Thyroid gland (tissue), 4 donors: ENCODE data around the gene GCNT2.

ENCODE experiments used
- POLR2A ChIP-seq, 2 donors: fragments of 450-650 bp; IDR thresholded peaks; one replicate each; pipeline ENCODE4 v1.6.1; 2017; ENCODE audit warnings: antibody characterized with exemption in 2 of 2, mild to moderate bottlenecking in 2 of 2, moderate library complexity in 1 of 2
- TF ChIP-seq, protein P1 (sequence below), 6 experiments: fragments of 200-600 bp in 3 of 6; fragments of 450-650 bp in 3 of 6; sonication (generic) in 3 of 6; IDR thresholded peaks; one replicate each; pipeline ENCODE4 v1.5.1; 2016 to 2019; ENCODE audit warnings: antibody characterized with exemption in 6 of 6, mild to moderate bottlenecking in 2 of 6, inconsistent platforms in 1 of 6, moderate library complexity in 1 of 6

GRCh38 chr6:10609038-10609437, 87.9 kb downstream of the GCNT2 start:
- TF ChIP-seq, protein P1, sequence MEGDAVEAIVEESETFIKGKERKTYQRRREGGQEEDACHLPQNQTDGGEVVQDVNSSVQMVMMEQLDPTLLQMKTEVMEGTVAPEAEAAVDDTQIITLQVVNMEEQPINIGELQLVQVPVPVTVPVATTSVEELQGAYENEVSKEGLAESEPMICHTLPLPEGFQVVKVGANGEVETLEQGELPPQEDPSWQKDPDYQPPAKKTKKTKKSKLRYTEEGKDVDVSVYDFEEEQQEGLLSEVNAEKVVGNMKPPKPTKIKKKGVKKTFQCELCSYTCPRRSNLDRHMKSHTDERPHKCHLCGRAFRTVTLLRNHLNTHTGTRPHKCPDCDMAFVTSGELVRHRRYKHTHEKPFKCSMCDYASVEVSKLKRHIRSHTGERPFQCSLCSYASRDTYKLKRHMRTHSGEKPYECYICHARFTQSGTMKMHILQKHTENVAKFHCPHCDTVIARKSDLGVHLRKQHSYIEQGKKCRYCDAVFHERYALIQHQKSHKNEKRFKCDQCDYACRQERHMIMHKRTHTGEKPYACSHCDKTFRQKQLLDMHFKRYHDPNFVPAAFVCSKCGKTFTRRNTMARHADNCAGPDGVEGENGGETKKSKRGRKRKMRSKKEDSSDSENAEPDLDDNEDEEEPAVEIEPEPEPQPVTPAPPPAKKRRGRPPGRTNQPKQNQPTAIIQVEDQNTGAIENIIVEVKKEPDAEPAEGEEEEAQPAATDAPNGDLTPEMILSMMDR (IDR thresholded peaks at IDR 0.05), result no peak
- no peak for TF ChIP-seq POLR2A (IDR thresholded peaks at IDR 0.05)
